ENCODE data around the gene PMEPA1.

DNA sequence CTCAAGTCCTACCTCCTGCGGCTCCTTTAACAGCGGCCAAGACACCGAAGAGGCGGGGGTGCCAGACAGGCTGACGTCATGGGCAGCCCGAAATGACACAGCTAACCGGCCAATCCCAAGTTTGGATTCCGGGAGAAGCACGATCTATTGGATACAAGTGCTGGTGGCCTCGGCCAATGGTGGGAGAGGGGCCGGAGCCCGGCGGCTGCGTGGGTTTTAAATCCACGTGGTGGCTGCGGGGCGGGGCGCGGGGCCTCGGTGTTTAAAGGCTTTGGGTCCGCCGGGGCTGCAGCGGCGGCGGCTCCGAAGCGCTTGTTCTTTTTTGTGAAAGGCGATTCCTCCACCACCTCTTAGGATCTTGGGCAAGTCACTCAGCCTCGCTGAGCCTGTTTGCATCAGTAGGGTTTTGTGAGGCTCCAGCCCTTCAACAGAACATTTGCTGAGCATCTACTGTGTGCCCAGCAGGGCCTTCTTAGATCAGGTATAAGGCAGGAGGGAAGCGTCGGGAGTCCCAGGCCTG lies 8.7 kb upstream of the PMEPA1 start:
- TF ChIP-seq, protein P1, sequence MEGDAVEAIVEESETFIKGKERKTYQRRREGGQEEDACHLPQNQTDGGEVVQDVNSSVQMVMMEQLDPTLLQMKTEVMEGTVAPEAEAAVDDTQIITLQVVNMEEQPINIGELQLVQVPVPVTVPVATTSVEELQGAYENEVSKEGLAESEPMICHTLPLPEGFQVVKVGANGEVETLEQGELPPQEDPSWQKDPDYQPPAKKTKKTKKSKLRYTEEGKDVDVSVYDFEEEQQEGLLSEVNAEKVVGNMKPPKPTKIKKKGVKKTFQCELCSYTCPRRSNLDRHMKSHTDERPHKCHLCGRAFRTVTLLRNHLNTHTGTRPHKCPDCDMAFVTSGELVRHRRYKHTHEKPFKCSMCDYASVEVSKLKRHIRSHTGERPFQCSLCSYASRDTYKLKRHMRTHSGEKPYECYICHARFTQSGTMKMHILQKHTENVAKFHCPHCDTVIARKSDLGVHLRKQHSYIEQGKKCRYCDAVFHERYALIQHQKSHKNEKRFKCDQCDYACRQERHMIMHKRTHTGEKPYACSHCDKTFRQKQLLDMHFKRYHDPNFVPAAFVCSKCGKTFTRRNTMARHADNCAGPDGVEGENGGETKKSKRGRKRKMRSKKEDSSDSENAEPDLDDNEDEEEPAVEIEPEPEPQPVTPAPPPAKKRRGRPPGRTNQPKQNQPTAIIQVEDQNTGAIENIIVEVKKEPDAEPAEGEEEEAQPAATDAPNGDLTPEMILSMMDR (tag by site-specific recombination; IDR thresholded peaks at IDR 0.05) = no peak
- no peak for TF ChIP-seq ZNF23 (tag by site-specific recombination; IDR thresholded peaks at IDR 0.05; ENCODE audit: borderline replicate concordance)
- TF ChIP-seq ZNF157 (tag by site-specific recombination; IDR thresholded peaks at IDR 0.05) = no peak
- no peak for TF ChIP-seq MEIS1 (CRISPR knock-in tag; IDR thresholded peaks at IDR 0.05; ENCODE audit: borderline replicate concordance)
- TF ChIP-seq ZEB2 (tag by site-specific recombination; IDR thresholded peaks at IDR 0.05) = no peak
- TF ChIP-seq ZNF140 (tag by site-specific recombination; IDR thresholded peaks at IDR 0.05) = no peak
- TF ChIP-seq KLF10 (tag by site-specific recombination; IDR thresholded peaks at IDR 0.05) = peak; percentile 52; the same call in 1 of the 2 replicates
- TF ChIP-seq ZNF558 (tag by site-specific recombination; IDR thresholded peaks at IDR 0.05) = no peak
